T-helper 22 cell (primary cell): ENCODE measurements around the gene PADI2.

ENCODE experiments used
- DNase-seq: peaks from one replicate; pipeline ENCODE4 v3.0.0-alpha.2; 2020; ENCODE audit warnings: low read depth

The PADI2 gene

GRCh38 chr1:17018849-17019248, 100.4 kb downstream of the PADI2 start:
- DNase-seq = no peak

GRCh38 chr1:17017435-17017834, 101.8 kb downstream of the PADI2 start:
- DNase-seq = no peak
